OCI-LY7 (cell line): Measurements from ENCODE around the gene S100A2. TPM values are rescaled to one million over a fixed set of nuclear protein-coding genes. Genes with fewer than 3 reads are reported as not detected.
"Not testable (repeated sequence)": the region's sequence is repeated elsewhere in the genome, so short reads cannot be mapped to it uniquely, and the experiment has no call there.

Experiments
- BruUV-seq: library from RNA; stranded (reverse); fragments of 400-500 nt; replicated peaks from 2 replicates; lab custom pipeline; 2021; lab: Mats Ljungman, UMichigan
- CTCF ChIA-PET: fragments of 300-600 bp; sonication (Branson Sonifier 250); formaldehyde crosslinking; loops from one replicate; lab custom pipeline; 2022; ENCODE audit warnings: antibody characterized with exemption; ENCODE audit not compliant: unreplicated experiment; lab: Charles Lee
- POLR2A ChIA-PET: fragments of 300-600 bp; sonication (Branson Sonifier 250); formaldehyde crosslinking; loops from one replicate; lab custom pipeline; 2022; ENCODE audit warnings: antibody characterized with exemption; lab: Charles Lee
- DNase-seq: peaks from one replicate; pipeline ENCODE4 v3.0.0-alpha.2; 2015; ENCODE audit warnings: low spot score
- H2AFZ ChIP-seq: fragments of 200-600 bp; sonication (generic), shearing (Covaris generic); 2 replicates; pipeline ENCODE4 v1.6.1; 2014; ENCODE audit warnings: mild to moderate bottlenecking, antibody characterized with exemption, low read length, moderate library complexity
- H3K27ac ChIP-seq: fragments of 200-600 bp; sonication (generic); 2 replicates; pipeline ENCODE4 v1.5.1; 2014; ENCODE audit warnings: mixed run types, low read depth, mild to moderate bottlenecking, moderate library complexity, low read length, inconsistent platforms; ENCODE audit not compliant: poor library complexity, severe bottlenecking
- H3K36me3 ChIP-seq: fragments of 200-600 bp; sonication (generic); 2 replicates; pipeline ENCODE4 v1.6.1; 2014; ENCODE audit warnings: mild to moderate bottlenecking, antibody characterized with exemption, low read length, moderate library complexity, mixed read lengths; ENCODE audit not compliant: insufficient read depth
- H3K4me1 ChIP-seq: fragments of 200-600 bp; sonication (generic); 2 replicates; pipeline ENCODE4 v1.5.1; 2014; ENCODE audit warnings: mild to moderate bottlenecking, low read length; ENCODE audit not compliant: insufficient read depth, poor library complexity, severe bottlenecking
- H3K4me2 ChIP-seq: fragments of 200-600 bp; sonication (generic); 2 replicates; pipeline ENCODE4 v1.6.1; 2014; ENCODE audit warnings: mild to moderate bottlenecking, low read length
- H3K4me3 ChIP-seq: fragments of 200-600 bp; sonication (generic); 2 replicates; pipeline ENCODE4 v1.5.1; 2014; ENCODE audit warnings: mild to moderate bottlenecking, low read depth, low read length; ENCODE audit not compliant: poor library complexity, severe bottlenecking
- H3K79me2 ChIP-seq: fragments of 200-600 bp; sonication (generic); 2 replicates; pipeline ENCODE4 v1.6.1; 2016; ENCODE audit warnings: low read depth, mild to moderate bottlenecking, low read length, moderate library complexity, mixed read lengths; ENCODE audit not compliant: insufficient read depth
- H3K9me2 ChIP-seq: fragments of 200-600 bp; sonication (generic); 2 replicates; pipeline ENCODE4 v1.6.1; 2016; ENCODE audit warnings: mild to moderate bottlenecking, low read length, mixed read lengths; ENCODE audit not compliant: insufficient read depth
- H3K9me3 ChIP-seq: fragments of 200-600 bp; sonication (generic); 2 replicates; pipeline ENCODE4 v1.6.1; 2014; ENCODE audit warnings: mild to moderate bottlenecking, mixed run types, low read length, mixed read lengths
- H4K20me1 ChIP-seq: fragments of 200-600 bp; sonication (generic); 2 replicates; pipeline ENCODE4 v1.6.1; 2014; ENCODE audit warnings: mild to moderate bottlenecking, antibody characterized with exemption, low read length, moderate library complexity, mixed read lengths; ENCODE audit not compliant: insufficient read depth
- CTCF ChIP-seq: fragments of 200-600 bp; sonication (generic); conservative IDR thresholded peaks from 2 replicates; pipeline ENCODE4 v1.5.1; 2014; ENCODE audit warnings: mild to moderate bottlenecking, antibody characterized with exemption, low read length, moderate library complexity, mixed read lengths
- EZH2phosphoT487 ChIP-seq: fragments of 200-600 bp; sonication (generic); IDR thresholded peaks from 2 replicates; pipeline ENCODE4 v1.6.1; 2018; ENCODE audit warnings: low read depth, borderline replicate concordance, mild to moderate bottlenecking, mixed run types, antibody characterized with exemption, low read length, moderate library complexity, mixed read lengths
- intact Hi-C: fragments of 100-400 bp; cut with micrococcal nuclease; formaldehyde crosslinking; loops from one replicate; pipeline ENCODE4 v1.10.0; 2022; ENCODE audit not compliant: unreplicated experiment
- total RNA-seq, 2 experiments: library from RNA; depleted of rRNA in 1 of 2; stranded (reverse); fragments of >200 nt in 1 of 2; shearing (Covaris generic) in 1 of 2; gene quantifications; 2 replicates each; pipeline ENCODE4 v1.2.3, GENCODE V29; 2014 to 2022

S100A2 gene
- total RNA-seq, 2 experiments from 2014 or later: 1.4 TPM; not detected in 1

- Histone ChIP-seq H3K79me2 (no peaks in the 10 kb centered on the region), H3K9me2 (no peaks in the 10 kb centered on the region), H3K9me3 (no peaks in the 10 kb centered on the region), H3K27ac (no peak overlapping the region), H3K4me3 (no peak overlapping the region), H2AFZ (no peak overlapping the region), H3K4me2 (no peak overlapping the region), H4K20me1 (no peaks in the 10 kb centered on the region), H3K4me1 (no peaks in the 10 kb centered on the region), H3K36me3 (no peaks in the 10 kb centered on the region)
- ChIA-PET CTCF (no interaction called here), POLR2A (no interaction called here)
- TF ChIP-seq CTCF: no peak
- TF ChIP-seq EZH2phosphoT487: no peak
- no peak for DNase-seq
- BruUV-seq: no TSS peak
- intact Hi-C loops: no loop called here
These were observed 39.5 kb downstream of the S100A2 start for GRCh38 chr1:153526132-153526543.

GRCh38 chr1:153525088-153525728 lies 40.4 kb downstream of the S100A2 start:
- H3K9me2 ChIP-seq: no peaks in the 10 kb centered on the region
- intact Hi-C loops: no loop called here
- H3K4me3 ChIP-seq: no peak overlapping the region
- no peaks in the 10 kb centered on the region for H3K9me3 ChIP-seq
- no TSS peak for BruUV-seq
- no peaks in the 10 kb centered on the region for H3K36me3 ChIP-seq
- no peaks in the 10 kb centered on the region for H3K79me2 ChIP-seq
- ChIA-PET CTCF (no interaction called here), POLR2A (interaction anchor here (0.5 kb wide), 1 partner anchor 37 kb away, joined by 4 read pairs; no protein-coding TSS in a partner anchor)
- no peaks in the 10 kb centered on the region for H4K20me1 ChIP-seq
- no peak overlapping the region for H2AFZ ChIP-seq
- H3K27ac ChIP-seq: no peak overlapping the region
- no peak overlapping the region for H3K4me2 ChIP-seq
- DNase-seq: no peak
- H3K4me1 ChIP-seq: no peaks in the 10 kb centered on the region
- TF ChIP-seq CTCF: no peak
- no peak for TF ChIP-seq EZH2phosphoT487

- CTCF ChIA-PET, H3K4me1 ChIP-seq, H3K9me2 ChIP-seq, H3K4me3 ChIP-seq, POLR2A ChIA-PET, H3K79me2 ChIP-seq, H3K9me3 ChIP-seq, intact Hi-C loops, BruUV-seq, H4K20me1 ChIP-seq, H3K4me2 ChIP-seq, DNase-seq, H2AFZ ChIP-seq, H3K27ac ChIP-seq, H3K36me3 ChIP-seq: not testable (repeated sequence)
These were observed 43.1 kb downstream of the S100A2 start for GRCh38 chr1:153522353-153523048.

- H3K9me3 ChIP-seq, H3K4me3 ChIP-seq, BruUV-seq, H3K27ac ChIP-seq, H3K79me2 ChIP-seq, H4K20me1 ChIP-seq, H3K9me2 ChIP-seq, H3K4me2 ChIP-seq, POLR2A ChIA-PET, CTCF ChIA-PET, DNase-seq, H3K36me3 ChIP-seq, H2AFZ ChIP-seq, H3K4me1 ChIP-seq, intact Hi-C loops: not testable (repeated sequence)
These were observed 43.8 kb downstream of the S100A2 start for GRCh38 chr1:153521808-153522207.
